Measurements from ENCODE around the gene CHAC2. TPM values are rescaled to one million over a fixed set of nuclear protein-coding genes. Genes with fewer than 3 reads are reported as not detected.

The CHAC2 gene
- total RNA-seq: 3.8 TPM

DNA sequence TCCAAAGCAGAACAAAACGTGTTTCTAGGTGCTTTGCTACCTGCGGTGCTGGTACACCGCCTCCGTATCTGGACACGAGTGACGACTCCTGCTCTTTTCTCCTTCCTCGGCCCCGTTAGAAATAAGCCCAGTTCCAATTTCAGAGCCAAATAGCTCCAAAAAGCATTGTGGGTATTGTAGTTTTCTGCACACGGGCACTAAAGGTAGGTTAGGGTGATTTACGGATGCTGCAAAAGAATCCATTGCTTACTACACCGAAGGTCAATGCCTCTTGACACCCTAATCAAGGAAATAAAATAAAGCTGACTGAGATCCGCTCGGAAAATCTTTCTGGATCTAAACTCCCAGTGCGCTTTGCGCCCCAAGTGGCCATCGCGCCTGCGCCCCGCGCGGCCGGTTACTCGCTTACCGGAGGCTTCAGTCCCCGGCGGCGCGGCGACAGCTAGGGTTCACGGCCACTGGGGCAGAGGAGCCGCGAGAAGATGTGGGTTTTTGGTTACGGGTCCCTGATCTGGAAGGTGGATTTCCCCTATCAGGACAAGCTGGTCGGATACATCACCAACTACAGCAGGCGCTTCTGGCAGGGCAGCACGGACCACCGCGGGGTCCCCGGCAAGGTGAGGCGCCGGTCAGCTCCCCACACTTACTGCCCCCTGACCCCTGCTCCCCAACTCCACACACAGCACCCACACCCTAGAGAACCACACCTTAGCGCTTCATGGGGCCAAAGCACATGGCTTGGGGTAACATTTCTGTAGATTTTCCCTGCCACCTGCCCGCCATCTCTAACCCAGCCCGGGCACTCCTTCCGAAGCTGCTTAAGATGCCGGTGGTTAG lies at the start of gene CHAC2:
Gene CHAC2, plus strand, starts transcription at position 400 of the 837 bp plus-strand sequence. Its CDS starts 83 bp downstream, at position 483.

DNA sequence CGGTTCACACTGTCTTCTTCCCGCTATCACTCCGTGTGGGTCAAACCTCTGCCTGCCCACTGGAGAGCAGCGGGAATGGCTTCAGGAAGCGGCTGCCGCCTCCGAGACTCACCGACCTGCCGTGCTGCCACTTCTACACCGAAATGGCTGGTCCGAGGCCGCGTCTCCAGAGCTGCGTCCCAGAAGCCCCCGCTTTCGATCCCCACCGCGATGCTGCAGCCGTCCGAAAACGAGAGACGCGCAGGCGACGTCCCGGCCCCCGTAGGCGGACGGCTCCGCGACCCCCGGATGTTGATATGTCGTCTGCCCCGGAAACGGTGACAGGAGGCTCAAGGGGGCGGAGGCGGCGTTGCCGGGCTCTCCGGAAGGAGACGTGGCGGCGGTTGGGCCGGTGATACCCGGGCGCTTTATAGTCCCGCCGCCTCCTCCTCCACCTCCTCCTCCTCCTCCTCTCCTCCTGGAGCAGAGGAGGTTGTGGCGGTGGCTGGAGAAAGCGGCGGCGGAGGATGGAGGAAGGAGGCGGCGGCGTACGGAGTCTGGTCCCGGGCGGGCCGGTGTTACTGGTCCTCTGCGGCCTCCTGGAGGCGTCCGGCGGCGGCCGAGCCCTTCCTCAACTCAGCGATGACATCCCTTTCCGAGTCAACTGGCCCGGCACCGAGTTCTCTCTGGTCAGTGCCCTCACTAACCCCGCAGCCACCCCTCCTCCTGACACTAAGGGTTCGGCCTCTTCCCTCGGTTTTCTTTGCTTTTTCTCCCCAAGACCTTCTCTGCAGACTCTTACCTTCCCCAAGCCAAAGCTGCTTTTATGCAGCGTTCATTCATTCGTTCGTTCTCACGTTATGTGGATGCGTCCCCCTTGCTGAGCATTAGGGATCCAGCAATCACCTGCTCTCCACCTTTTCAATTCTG lies 19.4 kb downstream of the CHAC2 start, which contains the start of the genes ASB3 and ERLEC1:
Gene ASB3, minus strand, starts transcription at position 249 of the 909 bp plus-strand sequence. CDS start 21,381 bp downstream, outside the sequence.
Gene ERLEC1, plus strand, starts transcription at position 340 of the 909 bp plus-strand sequence. Its CDS starts 167 bp downstream, at position 507.

Other genes starting within 250 kb of the CHAC2 start
- gene ASB3, start 19.1 kb downstream of the CHAC2 start, total RNA-seq: 117 TPM
- gene ERLEC1, start 19.2 kb downstream of the CHAC2 start, total RNA-seq: 54.1 TPM
- 27.2 TPM for gene GPR75, start 92.2 kb downstream of the CHAC2 start, total RNA-seq
- gene PSME4, start 203.2 kb downstream of the CHAC2 start, total RNA-seq: 75.7 TPM

Measured in parietal lobe (tissue), 1 donor.